ENCODE data around the gene KCNIP3.

Gene KCNIP3

DNA sequence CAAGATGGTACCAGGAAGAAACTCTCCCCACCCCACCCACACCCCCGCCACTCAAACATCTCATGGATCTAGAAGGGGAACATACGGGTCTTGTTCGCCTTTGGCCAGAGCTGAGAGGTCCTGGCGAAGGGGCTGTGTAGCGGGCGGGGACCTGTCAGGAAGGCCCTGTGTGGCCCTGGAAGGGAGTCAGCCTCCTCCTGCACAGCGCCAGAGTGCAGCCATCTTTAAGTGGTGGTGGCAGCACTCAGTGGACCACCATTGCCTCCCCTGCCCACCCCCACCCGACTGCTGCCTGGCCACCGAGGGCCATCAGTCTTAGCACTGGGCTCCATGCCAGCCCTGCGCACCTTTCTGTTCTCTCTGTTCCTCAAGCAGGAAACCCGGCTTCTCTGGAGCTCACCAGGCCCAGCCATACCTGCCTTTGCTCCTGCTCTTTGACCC lies 93.8 kb downstream of the KCNIP3 start:
- Histone ChIP-seq H3K27me3 (ENCODE audit: insufficient read depth, low read length, poor library complexity) (no peaks in the 10 kb centered on the region), H3K9me3 (ENCODE audit: insufficient read depth, low read length, severe bottlenecking) (no peaks in the 10 kb centered on the region), H3K36me3 (ENCODE audit: insufficient read depth, low read length) (no peaks in the 10 kb centered on the region), H3K4me1 (ENCODE audit: insufficient read depth, low read length) (peaks cover 6% of the 10 kb centered on the region; the same call in 1 of the 2 replicates), H3K4me2 (ENCODE audit: insufficient read depth, low read length) (no peak overlapping the region), H3K79me2 (ENCODE audit: insufficient read depth, low read length) (no peaks in the 10 kb centered on the region), H2AFZ (ENCODE audit: low read depth, low read length) (no peak overlapping the region), H3K4me3 (ENCODE audit: low read depth in 1 of 2, low read length in 2 of 2) (no peak overlapping the region), H4K20me1 (ENCODE audit: insufficient read depth, low read length) (no peaks in the 10 kb centered on the region), H3K27ac (ENCODE audit: low read length) (no peak overlapping the region), H3K9ac (ENCODE audit: low read depth, low read length) (no peak overlapping the region)
- DNase-seq (no peak), ATAC-seq (ENCODE audit: insufficient read depth, low read depth) (no peak)
- TF ChIP-seq EZH2 (IDR thresholded peaks at IDR 0.05; ENCODE audit: borderline replicate concordance, low read depth, low read length, severe bottlenecking) = no peak
- TF ChIP-seq, protein P1, sequence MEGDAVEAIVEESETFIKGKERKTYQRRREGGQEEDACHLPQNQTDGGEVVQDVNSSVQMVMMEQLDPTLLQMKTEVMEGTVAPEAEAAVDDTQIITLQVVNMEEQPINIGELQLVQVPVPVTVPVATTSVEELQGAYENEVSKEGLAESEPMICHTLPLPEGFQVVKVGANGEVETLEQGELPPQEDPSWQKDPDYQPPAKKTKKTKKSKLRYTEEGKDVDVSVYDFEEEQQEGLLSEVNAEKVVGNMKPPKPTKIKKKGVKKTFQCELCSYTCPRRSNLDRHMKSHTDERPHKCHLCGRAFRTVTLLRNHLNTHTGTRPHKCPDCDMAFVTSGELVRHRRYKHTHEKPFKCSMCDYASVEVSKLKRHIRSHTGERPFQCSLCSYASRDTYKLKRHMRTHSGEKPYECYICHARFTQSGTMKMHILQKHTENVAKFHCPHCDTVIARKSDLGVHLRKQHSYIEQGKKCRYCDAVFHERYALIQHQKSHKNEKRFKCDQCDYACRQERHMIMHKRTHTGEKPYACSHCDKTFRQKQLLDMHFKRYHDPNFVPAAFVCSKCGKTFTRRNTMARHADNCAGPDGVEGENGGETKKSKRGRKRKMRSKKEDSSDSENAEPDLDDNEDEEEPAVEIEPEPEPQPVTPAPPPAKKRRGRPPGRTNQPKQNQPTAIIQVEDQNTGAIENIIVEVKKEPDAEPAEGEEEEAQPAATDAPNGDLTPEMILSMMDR (IDR thresholded peaks at IDR 0.05; ENCODE audit: borderline replicate concordance, extremely low read depth, low read length, poor library complexity, severe bottlenecking) = no peak

- Histone ChIP-seq H3K9ac (ENCODE audit: low read depth, low read length) (no peak overlapping the region), H3K27ac (ENCODE audit: low read length) (no peak overlapping the region), H3K4me1 (ENCODE audit: insufficient read depth, low read length) (peaks cover 6% of the 10 kb centered on the region; the same call in 1 of the 2 replicates), H2AFZ (ENCODE audit: low read depth, low read length) (no peak overlapping the region), H3K27me3 (ENCODE audit: insufficient read depth, low read length, poor library complexity) (no peaks in the 10 kb centered on the region), H4K20me1 (ENCODE audit: insufficient read depth, low read length) (no peaks in the 10 kb centered on the region), H3K4me3 (ENCODE audit: low read depth in 1 of 2, low read length in 2 of 2) (no peak overlapping the region), H3K79me2 (ENCODE audit: insufficient read depth, low read length) (no peaks in the 10 kb centered on the region), H3K9me3 (ENCODE audit: insufficient read depth, low read length, severe bottlenecking) (no peaks in the 10 kb centered on the region), H3K4me2 (ENCODE audit: insufficient read depth, low read length) (no peak overlapping the region), H3K36me3 (ENCODE audit: insufficient read depth, low read length) (no peaks in the 10 kb centered on the region)
- TF ChIP-seq, protein P1 (IDR thresholded peaks at IDR 0.05; ENCODE audit: borderline replicate concordance, extremely low read depth, low read length, poor library complexity, severe bottlenecking) = no peak
- TF ChIP-seq EZH2 (IDR thresholded peaks at IDR 0.05; ENCODE audit: borderline replicate concordance, low read depth, low read length, severe bottlenecking) = no peak
- ATAC-seq (ENCODE audit: insufficient read depth, low read depth) (no peak), DNase-seq (no peak)
Observed at GRCh38 chr2:95391641-95392310, 94.6 kb downstream of the KCNIP3 start.

DNA sequence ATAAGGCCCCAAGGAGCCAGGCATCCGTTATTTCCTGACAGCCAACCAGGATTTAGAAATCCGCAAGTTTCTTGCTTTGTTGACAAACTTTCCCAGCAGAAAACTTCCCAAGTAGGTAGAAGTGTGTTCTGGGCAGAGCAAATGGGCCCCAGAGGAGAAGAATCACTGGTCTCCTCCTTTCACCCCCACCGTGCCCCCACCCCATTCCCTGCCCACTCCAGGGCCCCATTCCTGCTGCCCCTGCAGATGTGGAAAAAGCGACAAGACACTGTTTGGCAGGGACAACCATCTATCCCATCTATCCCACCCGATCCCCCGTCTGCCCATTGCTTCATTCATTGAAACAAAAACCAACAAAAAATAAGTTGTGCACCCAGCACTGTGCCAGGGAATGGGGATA lies 95.2 kb downstream of the KCNIP3 start:
- no peaks in the 10 kb centered on the region for H3K79me2 ChIP-seq (ENCODE audit: insufficient read depth, low read length)
- H3K27ac ChIP-seq (ENCODE audit: low read length) = no peak overlapping the region
- DNase-seq (no peak), ATAC-seq (ENCODE audit: insufficient read depth, low read depth) (no peak)
- no peaks in the 10 kb centered on the region for H3K27me3 ChIP-seq (ENCODE audit: insufficient read depth, low read length, poor library complexity)
- H3K4me3 ChIP-seq (ENCODE audit: low read depth in 1 of 2, low read length in 2 of 2) = no peak overlapping the region
- TF ChIP-seq, protein P1 (IDR thresholded peaks at IDR 0.05; ENCODE audit: borderline replicate concordance, extremely low read depth, low read length, poor library complexity, severe bottlenecking) = no peak
- TF ChIP-seq EZH2 (IDR thresholded peaks at IDR 0.05; ENCODE audit: borderline replicate concordance, low read depth, low read length, severe bottlenecking) = no peak
- no peaks in the 10 kb centered on the region for H3K9me3 ChIP-seq (ENCODE audit: insufficient read depth, low read length, severe bottlenecking)
- no peak overlapping the region for H2AFZ ChIP-seq (ENCODE audit: low read depth, low read length)
- H3K4me2 ChIP-seq (ENCODE audit: insufficient read depth, low read length) = no peak overlapping the region
- H3K36me3 ChIP-seq (ENCODE audit: insufficient read depth, low read length) = no peaks in the 10 kb centered on the region
- H4K20me1 ChIP-seq (ENCODE audit: insufficient read depth, low read length) = no peaks in the 10 kb centered on the region
- no peak overlapping the region for H3K9ac ChIP-seq (ENCODE audit: low read depth, low read length)
- peaks cover 6% of the 10 kb centered on the region; the same call in 1 of the 2 replicates for H3K4me1 ChIP-seq (ENCODE audit: insufficient read depth, low read length)
